ENCODE results near the gene KIF5A.
"Not testable (repeated sequence)": the region's sequence is repeated elsewhere in the genome, so short reads cannot be mapped to it uniquely, and the experiment has no call there.

The KIF5A gene

DNA sequence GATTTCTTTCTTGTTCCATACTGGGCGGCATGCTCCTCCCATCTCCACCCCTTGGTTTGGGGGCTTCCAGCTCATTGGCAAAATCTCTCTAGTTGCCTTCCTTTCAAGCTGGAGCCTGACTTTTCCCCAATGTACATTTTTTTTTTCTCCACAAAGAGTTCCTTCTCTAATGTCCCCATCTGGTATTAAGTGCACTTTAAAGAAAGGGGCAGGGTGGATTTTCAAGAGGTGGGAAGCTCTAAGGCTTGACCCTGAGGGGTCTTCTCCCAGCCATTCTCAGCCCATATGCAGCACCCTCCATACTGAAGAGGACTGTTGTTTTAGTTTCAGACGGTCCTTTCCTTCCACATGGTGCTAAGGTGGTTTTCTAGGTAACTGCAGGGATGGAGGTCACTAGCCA is 35.3 kb downstream of the KIF5A start:
- no peak for DNase-seq

DNA sequence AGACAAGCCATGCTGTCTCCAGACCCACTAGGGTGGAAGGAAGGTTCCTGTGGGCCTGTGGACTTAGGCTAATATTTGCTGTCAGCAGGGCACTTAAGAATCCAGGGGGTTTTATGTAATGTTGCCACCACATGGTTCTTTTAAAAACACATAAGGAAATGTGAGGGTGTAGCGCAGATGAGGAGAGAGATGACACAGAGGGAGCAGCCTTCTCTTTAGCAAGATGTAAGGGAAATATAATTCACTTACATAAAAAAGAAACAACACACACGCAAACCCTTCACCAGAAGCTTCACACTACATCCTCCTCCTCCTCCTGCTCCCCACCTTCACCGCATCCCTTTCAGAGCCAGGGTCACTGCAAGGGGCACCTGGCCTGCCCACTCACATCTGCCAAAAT is 36.3 kb downstream of the KIF5A start:
- no peak for DNase-seq

- no peak for DNase-seq
These were observed 37.1 kb downstream of the KIF5A start for GRCh38 chr12:57586832-57587429.

GRCh38 chr12:57588951-57589610 is 39.2 kb downstream of the KIF5A start:
- not testable (repeated sequence) for DNase-seq

DNA sequence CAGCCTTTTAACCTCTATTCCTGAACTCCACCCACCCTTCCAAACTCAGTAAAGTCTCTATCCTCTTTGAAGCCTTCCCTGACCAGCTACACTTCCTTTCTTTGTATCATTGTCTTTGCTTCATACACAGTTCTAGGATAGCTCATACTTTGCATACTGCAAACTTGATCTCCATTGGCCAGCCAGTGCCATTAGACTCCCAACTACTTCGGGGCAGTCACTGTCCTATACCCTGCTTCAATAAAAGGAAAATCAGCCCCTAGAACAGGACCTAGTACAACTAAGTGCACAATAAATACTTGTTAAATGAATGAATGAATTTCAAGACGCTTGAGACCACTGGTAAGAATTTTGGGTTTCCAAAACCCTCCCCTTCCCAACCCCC is 40.6 kb downstream of the KIF5A start:
- DNase-seq, result no peak

DNA sequence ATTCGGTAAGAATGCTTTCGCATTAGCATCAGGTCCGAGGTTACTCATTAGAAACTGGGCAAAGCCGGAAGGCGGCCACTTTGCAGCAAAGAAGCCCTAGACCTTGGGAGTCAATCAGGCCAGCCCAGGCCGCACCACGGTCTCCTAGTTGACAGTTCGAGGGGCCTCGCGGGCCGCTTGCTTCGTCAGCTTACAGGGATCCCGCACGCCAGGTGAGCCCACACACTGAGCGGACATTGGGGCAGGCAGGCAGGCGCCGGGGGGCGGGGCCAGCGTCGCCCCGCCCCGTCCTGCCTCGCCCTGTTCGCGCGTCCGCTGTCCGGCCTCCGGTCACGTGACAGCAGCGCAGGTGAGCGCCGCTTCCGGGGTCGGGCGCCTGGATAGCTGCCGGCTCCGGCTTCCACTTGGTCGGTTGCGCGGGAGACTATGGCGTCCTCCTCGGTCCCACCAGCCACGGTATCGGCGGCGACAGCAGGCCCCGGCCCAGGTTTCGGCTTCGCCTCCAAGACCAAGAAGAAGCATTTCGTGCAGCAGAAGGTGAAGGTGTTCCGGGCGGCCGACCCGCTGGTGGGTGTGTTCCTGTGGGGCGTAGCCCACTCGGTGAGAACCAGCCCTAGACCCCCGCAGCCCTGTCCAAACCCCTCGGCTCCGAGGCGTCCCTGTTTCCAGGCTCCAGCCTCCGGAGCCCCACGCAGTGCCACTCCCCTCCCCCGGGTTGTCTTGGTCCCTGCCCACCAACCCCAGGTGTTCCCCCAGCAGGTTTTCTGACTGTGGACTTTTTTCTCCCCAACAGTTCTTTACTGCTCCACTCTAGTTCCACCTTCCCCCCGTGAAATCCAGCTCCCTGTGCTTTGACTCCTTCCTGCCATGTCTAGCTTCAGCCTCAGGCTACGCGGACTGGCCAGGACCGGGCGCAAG is 41.3 kb downstream of the KIF5A start, which contains the start of gene PIP4K2C:
Gene PIP4K2C, plus strand, starts transcription at position 329 of the 918 bp plus-strand sequence. Its CDS starts 98 bp downstream, at position 427.
- peak; percentile 85 to 87 for DNase-seq

GRCh38 chr12:57591782-57592325 is 42.0 kb downstream of the KIF5A start:
- DNase-seq, result no peak

DNA sequence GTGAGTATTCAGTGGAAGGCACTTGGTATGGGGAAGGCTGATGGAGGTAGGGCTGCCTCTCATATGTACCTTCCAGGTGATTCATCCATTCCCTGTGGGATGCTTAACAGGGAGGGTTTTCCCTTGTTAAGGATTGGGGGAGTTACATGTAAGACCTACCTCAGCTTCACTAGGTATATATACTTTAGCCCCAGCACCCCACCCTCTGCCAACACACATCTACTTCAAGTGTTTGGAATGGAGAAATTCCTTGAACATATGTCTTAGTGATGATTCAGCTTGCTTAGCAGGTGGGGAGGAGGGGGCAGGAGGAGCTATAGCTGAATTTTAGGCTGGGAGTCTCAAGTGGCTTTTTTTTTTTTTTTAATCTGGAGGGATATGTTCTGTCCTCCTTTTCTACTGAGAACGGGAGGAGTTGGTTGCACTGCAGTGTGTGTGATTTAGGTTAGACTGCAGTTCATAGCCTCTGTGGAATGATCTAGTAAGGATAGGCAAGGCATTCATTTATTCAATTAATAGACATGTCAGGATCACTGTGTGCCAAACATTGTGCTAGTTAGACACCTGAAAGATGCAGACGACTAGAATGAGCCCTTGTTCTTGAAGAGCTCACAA is 42.8 kb downstream of the KIF5A start:
- DNase-seq, result no peak

DNA sequence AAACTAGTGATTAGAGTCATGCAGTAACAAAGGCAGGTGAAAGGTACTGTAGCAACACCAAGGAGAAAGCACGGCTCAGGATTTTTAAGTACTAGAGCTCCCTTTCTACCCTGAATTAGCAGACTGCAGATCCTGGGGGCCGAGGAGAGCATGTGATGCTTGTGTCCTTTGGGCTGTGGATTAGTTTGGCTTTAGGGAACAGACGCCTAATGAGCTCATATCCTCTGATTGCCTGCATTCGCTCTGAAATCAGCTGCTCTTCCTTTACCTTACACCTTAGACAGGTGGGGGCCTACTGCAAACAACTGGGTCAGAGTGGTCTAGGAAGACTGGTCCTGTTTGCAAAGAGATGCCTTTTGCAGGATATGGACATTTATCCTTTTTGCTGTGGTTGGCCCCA is 43.3 kb downstream of the KIF5A start:
- no peak for DNase-seq

- DNase-seq, result no peak
These were observed 50.6 kb downstream of the KIF5A start for GRCh38 chr12:57600395-57600794.

GRCh38 chr12:57602544-57602943 is 52.7 kb downstream of the KIF5A start:
- no peak for DNase-seq

DNA sequence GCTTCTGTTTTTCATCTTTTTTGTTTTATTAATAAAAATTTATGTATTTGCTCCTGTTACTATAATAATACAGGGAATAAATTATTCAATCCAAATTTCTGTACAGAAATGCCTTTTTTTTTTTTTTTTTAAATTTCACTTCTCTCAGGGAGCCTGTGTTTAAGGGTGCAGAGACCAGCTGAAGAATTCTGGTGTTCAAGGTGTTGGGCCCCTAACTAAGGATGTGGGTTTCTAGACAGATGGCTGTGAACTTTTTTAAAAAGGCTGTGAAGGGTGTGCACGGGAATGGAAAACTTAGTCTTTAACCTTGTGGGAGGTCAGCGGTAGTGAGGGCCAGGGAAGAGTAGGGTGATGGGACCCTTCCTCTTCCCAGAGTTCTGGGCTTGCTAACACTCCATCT is 53.5 kb downstream of the KIF5A start:
- DNase-seq, result no peak

DNA sequence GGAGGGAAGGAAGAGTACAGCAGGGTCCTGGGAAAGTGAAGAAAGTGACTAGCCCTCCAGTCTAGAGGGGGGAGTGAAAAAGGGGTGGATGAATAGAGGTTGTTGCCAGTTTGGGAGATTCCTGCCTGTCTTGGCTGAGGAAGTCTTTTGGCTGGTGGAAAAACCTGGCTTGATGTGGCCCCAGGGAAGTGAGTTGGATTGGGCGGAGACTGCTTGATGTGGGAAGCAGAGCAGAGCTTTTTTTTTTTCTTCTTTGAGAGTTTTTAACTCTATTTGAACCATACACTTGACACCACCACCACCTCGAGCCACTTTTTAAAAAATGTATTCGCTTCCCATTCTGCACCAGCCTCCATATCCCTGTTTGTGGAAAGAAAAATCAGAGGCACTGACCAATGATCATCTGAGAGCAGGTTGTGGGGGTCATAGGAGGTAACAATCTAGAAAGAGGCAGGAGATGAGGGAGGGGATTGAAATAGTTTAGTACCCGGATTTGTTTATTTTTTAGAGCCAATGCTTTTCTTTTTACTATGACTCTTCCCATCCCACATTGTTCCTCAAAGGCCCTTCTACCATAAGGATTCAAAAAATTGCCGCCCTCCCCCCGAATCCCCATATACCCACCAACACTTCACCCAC is 54.1 kb downstream of the KIF5A start:
- DNase-seq, result no peak

DNA sequence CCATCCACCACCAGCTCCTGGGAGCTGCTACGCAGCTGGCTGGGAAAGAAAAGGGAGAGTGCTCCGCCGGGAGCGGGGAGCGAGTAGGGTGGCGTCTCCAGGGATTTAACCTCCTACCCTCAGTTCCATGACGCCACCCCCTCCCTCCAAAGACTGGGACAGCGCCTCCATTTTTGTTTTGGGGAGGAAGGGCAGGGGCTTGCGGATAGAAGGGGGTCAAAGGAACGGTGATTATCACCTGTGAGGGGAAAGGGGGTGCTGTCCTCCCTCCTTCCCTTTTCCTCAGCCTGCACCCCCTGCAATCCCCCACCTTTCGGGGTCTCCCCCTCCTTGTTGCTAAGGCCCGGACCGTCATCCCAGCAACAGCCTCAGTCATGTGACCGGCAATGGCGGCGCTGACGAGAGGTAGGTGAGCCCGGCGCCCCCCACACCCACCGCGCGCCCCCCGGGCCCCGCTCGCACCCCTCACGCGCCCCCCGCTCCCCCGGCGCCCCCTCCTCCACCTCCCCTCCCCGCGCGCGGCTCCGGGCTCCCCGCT is 54.7 kb downstream of the KIF5A start, which contains the start of gene DTX3:
Gene DTX3, plus strand, starts transcription at position 371 of the 538 bp plus-strand sequence. CDS start 1,694 bp downstream, outside the sequence.
- peak; percentile 28 to 45 for DNase-seq

DNA sequence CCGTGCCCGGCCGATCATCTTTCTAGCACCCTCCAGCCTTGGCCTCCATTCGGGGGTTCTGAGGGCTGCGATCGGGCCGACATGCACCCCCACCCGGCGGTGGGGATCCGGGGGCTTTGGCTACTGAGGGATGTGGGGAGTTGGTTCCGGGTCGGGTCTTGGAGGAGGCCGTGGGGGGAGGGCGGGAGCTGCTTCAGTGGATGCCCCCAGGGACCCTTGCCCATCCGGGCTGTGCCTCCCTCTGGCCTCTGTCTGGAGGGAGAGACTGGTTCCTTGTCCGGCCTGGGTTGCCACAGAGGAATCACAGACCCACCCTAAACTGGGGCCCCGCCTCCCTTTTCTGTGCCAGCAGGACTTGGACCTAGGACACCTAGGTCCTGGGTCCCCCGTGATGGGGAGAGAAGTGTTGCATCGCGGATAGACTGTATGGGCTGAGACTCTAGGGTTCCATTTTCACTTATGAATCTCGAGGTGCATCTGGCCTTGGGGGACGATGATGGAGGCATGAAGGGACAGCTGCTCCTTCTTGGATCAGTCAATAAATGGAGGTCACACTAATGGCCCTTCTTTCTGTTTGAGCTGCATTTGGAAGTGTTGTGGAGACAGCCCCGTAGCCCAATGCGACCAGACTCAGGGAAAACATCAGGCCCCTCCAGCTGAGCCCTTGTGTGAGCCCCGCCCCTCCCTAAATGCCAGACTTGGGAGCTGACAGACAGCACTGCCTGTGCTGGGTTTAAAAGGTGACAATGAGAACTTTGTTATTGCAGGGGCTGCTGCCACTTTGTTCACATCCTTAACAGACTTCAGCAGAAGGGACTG is 55.4 kb downstream of the KIF5A start:
- DNase-seq, result no peak

- DNase-seq, result no peak
These were observed 56.0 kb downstream of the KIF5A start for GRCh38 chr12:57605811-57606311.

DNA sequence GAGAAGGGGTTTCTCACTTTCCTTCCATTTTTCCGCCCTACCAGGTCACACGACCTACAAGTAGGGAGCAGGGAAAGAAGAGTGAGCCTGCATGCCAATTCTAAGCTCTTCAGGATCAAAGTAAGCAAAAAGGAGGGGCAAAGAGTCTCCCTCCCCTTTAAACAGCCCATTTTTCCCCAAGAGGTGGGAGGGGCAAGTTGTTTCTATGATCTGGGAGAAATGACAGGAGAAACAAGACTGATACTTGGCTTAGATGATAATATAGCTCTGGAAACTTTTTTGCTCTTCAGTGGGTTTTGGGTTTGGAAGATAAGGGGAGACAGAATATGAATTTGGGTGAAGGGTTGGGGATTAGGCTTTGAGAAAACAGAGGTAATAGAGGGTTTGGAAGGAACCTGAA is 56.6 kb downstream of the KIF5A start:
- DNase-seq, result no peak

- no peak for DNase-seq
These were observed 57.0 kb downstream of the KIF5A start for GRCh38 chr12:57606821-57607220.

DNA sequence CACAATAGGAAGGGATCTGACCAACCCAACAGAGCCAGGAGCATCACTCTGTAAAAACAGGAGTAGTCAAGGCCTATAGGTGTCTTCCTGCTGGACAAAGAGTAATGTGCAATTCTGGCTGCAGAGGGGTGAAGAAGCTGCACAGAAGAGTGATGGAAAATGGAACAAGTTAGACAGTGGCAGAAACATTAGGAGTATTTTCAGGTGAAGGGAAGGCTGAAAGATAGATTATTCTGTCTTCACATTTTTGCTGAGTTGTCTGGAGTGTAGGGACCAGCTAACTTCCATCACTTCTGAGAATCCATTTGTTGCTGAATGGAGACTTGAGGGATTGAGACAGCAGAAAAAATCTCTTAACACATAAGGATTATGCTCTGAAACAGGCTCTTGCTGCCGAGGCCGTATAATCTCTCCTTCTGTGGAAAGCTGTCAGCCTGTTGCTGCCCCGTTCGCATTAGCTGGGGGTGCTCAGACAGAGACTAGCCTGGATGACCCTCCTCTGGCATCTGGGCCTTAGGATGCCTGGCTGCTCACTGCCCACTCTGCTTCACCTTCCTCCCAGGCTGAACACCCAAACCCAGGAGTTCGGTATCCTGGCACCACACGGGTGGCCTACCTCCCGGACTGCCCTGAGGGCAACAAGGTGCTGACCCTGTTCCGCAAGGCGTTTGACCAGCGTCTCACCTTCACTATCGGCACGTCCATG is 58.3 kb downstream of the KIF5A start:
- DNase-seq, result no peak

GRCh38 chr12:57609101-57609780 is 59.4 kb downstream of the KIF5A start:
- no peak for DNase-seq

All from CD4-positive, alpha-beta T cell treated with Interleukin-1 beta for 1 hour (primary cell).